NAMALWA (cell line): ENCODE data around the gene UBXN10.
A peak's percentile ranks its signal among the peaks of the same experiment; 100 is the strongest.
"Not testable (repeated sequence)": the region's sequence is repeated elsewhere in the genome, so short reads cannot be mapped to it uniquely, and the experiment has no call there.

ENCODE experiments used
- DNase-seq: peaks from one replicate; pipeline ENCODE4 v3.0.0-alpha.2; 2015; ENCODE audit warnings: low spot score

Gene UBXN10

GRCh38 chr1:20202166-20202565 is 16.3 kb downstream of the UBXN10 start:
- DNase-seq: no peak

- DNase-seq: no peak
These were observed 21.6 kb downstream of the UBXN10 start for GRCh38 chr1:20207546-20207945.

GRCh38 chr1:20209471-20209870 is 23.6 kb downstream of the UBXN10 start:
- no peak for DNase-seq

- DNase-seq: no peak
These were observed 25.0 kb downstream of the UBXN10 start for GRCh38 chr1:20210736-20211460.

GRCh38 chr1:20211511-20211931 is 25.6 kb downstream of the UBXN10 start:
- no peak for DNase-seq

GRCh38 chr1:20212085-20212684 is 26.3 kb downstream of the UBXN10 start:
- DNase-seq: no peak

- peak; percentile 81 for DNase-seq
These were observed 26.9 kb downstream of the UBXN10 start for GRCh38 chr1:20212685-20213331.

GRCh38 chr1:20215716-20216115 is 29.8 kb downstream of the UBXN10 start:
- DNase-seq: no peak

- DNase-seq: peak; percentile 72
These were observed 30.7 kb downstream of the UBXN10 start for GRCh38 chr1:20216574-20216973.

GRCh38 chr1:20219053-20219452 is 33.2 kb downstream of the UBXN10 start:
- DNase-seq: not testable (repeated sequence)

- DNase-seq: no peak
These were observed 34.1 kb downstream of the UBXN10 start for GRCh38 chr1:20220036-20220435.

GRCh38 chr1:20223106-20223505 is 37.2 kb downstream of the UBXN10 start:
- DNase-seq: no peak

- no peak for DNase-seq
These were observed 37.9 kb downstream of the UBXN10 start for GRCh38 chr1:20223551-20224419.

GRCh38 chr1:20224546-20224945 is 38.6 kb downstream of the UBXN10 start:
- DNase-seq: no peak

- no peak for DNase-seq
These were observed 41.8 kb downstream of the UBXN10 start for GRCh38 chr1:20227704-20228103.

GRCh38 chr1:20228314-20228825 is 42.5 kb downstream of the UBXN10 start:
- DNase-seq: no peak

- no peak for DNase-seq
These were observed 43.3 kb downstream of the UBXN10 start for GRCh38 chr1:20229171-20229570.

GRCh38 chr1:20232564-20232963 is 46.7 kb downstream of the UBXN10 start:
- DNase-seq: not testable (repeated sequence)

GRCh38 chr1:20233394-20233793 is 47.5 kb downstream of the UBXN10 start:
- peak; percentile 54 for DNase-seq

GRCh38 chr1:20233866-20234265 is 48.0 kb downstream of the UBXN10 start:
- DNase-seq: no peak

- no peak for DNase-seq
These were observed 49.1 kb downstream of the UBXN10 start for GRCh38 chr1:20234788-20235535.
